HG02973 (cell line): Measurements from ENCODE around the gene PRRX2.
"Not testable (repeated sequence)": the region's sequence is repeated elsewhere in the genome, so short reads cannot be mapped to it uniquely, and the experiment has no call there.

Source experiments
- ATAC-seq: cut with Tn5 transposase; IDR thresholded peaks from one replicate; pipeline ENCODE4 v1.9.1; 2021; ENCODE audit warnings: moderate library complexity; ENCODE audit not compliant: unreplicated experiment

Gene PRRX2

GRCh38 chr9:129751841-129752801 is 86.7 kb downstream of the PRRX2 start:
- ATAC-seq = no peak

- no peak for ATAC-seq
Observed at GRCh38 chr9:129752900-129753729, 87.7 kb downstream of the PRRX2 start, which contains the start of gene PTGES. Gene PTGES (minus strand): TSS chr9:129753042. CDS start chr9:129753012, 30 bp downstream.

GRCh38 chr9:129755151-129755550 is 89.7 kb downstream of the PRRX2 start:
- no peak for ATAC-seq

GRCh38 chr9:129756191-129756590 is 90.7 kb downstream of the PRRX2 start:
- no peak for ATAC-seq

- no peak for ATAC-seq
Observed at GRCh38 chr9:129757045-129757444, 91.6 kb downstream of the PRRX2 start.

- ATAC-seq = no peak
Observed at GRCh38 chr9:129759319-129759718, 93.9 kb downstream of the PRRX2 start.

- no peak for ATAC-seq
Observed at GRCh38 chr9:129759804-129760502, 94.5 kb downstream of the PRRX2 start.

- not testable (repeated sequence) for ATAC-seq
Observed at GRCh38 chr9:129760784-129761183, 95.3 kb downstream of the PRRX2 start.

GRCh38 chr9:129761293-129761900 is 96.0 kb downstream of the PRRX2 start:
- ATAC-seq = no peak

GRCh38 chr9:129761901-129762369 is 96.5 kb downstream of the PRRX2 start:
- ATAC-seq = no peak

GRCh38 chr9:129762370-129762984 is 97.0 kb downstream of the PRRX2 start:
- ATAC-seq = not testable (repeated sequence)

- ATAC-seq = no peak
Observed at GRCh38 chr9:129762985-129763926, 97.8 kb downstream of the PRRX2 start.

GRCh38 chr9:129765764-129766317 is 100.4 kb downstream of the PRRX2 start:
- no peak for ATAC-seq

- no peak for ATAC-seq
Observed at GRCh38 chr9:129768486-129768885, 103.0 kb downstream of the PRRX2 start.

GRCh38 chr9:129769669-129770068 is 104.2 kb downstream of the PRRX2 start:
- no peak for ATAC-seq

GRCh38 chr9:129770741-129771140 is 105.3 kb downstream of the PRRX2 start:
- ATAC-seq = no peak
